Measurements from ENCODE around the gene GALNT14.

GRCh38 chr2:31110998-31111397, 27.2 kb downstream of the GALNT14 start:
- TF ChIP-seq POLR2A (IDR thresholded peaks at IDR 0.05; ENCODE audit: low read length) (no peak), GATA1 (IDR thresholded peaks at IDR 0.05; ENCODE audit: low read depth, low read length) (no peak)

All from erythroblast (primary cell).